GM12878 (cell line): ENCODE data around the gene THSD4. TPM values are rescaled to one million over a fixed set of nuclear protein-coding genes. Genes with fewer than 3 reads are reported as not detected.

Experiments used
- ATAC-seq: fragments of 200-7000 bp; cut with Tn5 transposase; 3 replicates; pipeline ENCODE4 v1.9.1; 2020; ENCODE audit warnings: mild to moderate bottlenecking, moderate library complexity
- BruUV-seq: library from RNA; stranded (reverse); fragments of 400-500 nt; replicated peaks from 2 replicates; lab custom pipeline; 2021; lab: Mats Ljungman, UMichigan
- CTCF ChIA-PET: fragments of 300-600 bp; sonication (Branson Sonifier 250); formaldehyde crosslinking; extraction: SDS; loops from one replicate; lab custom pipeline; 2021; ENCODE audit warnings: inconsistent platforms; lab: Yijun Ruan, JAX
- POLR2A ChIA-PET: fragments of 350-600 bp; formaldehyde crosslinking; extraction: SDS; loops from one replicate; lab custom pipeline; 2021; ENCODE audit warnings: inconsistent platforms; lab: Charles Lee
- RAD21 ChIA-PET: fragments of 300-600 bp; sonication (Branson Sonifier 250); formaldehyde crosslinking; loops from one replicate; lab custom pipeline; 2023; ENCODE audit warnings: antibody characterized with exemption; ENCODE audit not compliant: unreplicated experiment; lab: Charles Lee
- SMC1A ChIA-PET: fragments of 300-600 bp; sonication (Branson Sonifier 250); formaldehyde crosslinking; loops from one replicate; lab custom pipeline; 2023; ENCODE audit not compliant: unreplicated experiment, uncharacterized antibody; lab: Charles Lee
- DNase-seq: peaks from one replicate; pipeline ENCODE4 v3.0.0-alpha.2; 2011; ENCODE audit warnings: low read depth, low spot score
- FAIRE-seq: peaks from 3 replicates; lab custom pipeline; 2011; peaks lifted over from hg19 to GRCh38; lab: Jason Lieb, UNC
- H2AFZ ChIP-seq: 2 replicates; pipeline ENCODE4 v1.6.0; 2011; ENCODE audit warnings: low read depth, low read length, control low read depth; ENCODE audit not compliant: control insufficient read depth
- H3K27ac ChIP-seq: 2 replicates; pipeline ENCODE4 v1.5.1; 2011; ENCODE audit warnings: control low read depth; ENCODE audit not compliant: control insufficient read depth, insufficient read depth
- H3K27me3 ChIP-seq, 2 experiments: replicated peaks in 1 of 2; 2 replicates each; pipeline versions ENCODE4 v1.6.0 to v1.6.1; 2011; ENCODE audit warnings: low read length in 1 of 2; ENCODE audit not compliant: control insufficient read depth in 2 of 2, insufficient read depth in 2 of 2
- H3K36me3 ChIP-seq, 2 experiments: 2 replicates each; pipeline ENCODE4 v1.5.1; 2011; ENCODE audit warnings: low read length in 1 of 2; ENCODE audit not compliant: control insufficient read depth in 2 of 2, insufficient read depth in 2 of 2
- H3K4me1 ChIP-seq: 2 replicates; pipeline ENCODE4 v1.6.1; 2011; ENCODE audit warnings: mild to moderate bottlenecking, low read length, moderate library complexity, mixed read lengths; ENCODE audit not compliant: control insufficient read depth, insufficient read depth
- H3K4me2 ChIP-seq: 2 replicates; pipeline ENCODE4 v1.6.0; 2011; ENCODE audit warnings: control low read depth; ENCODE audit not compliant: control insufficient read depth, insufficient read depth
- H3K4me3 ChIP-seq: fragments of 200-600 bp; sonication (generic); 2 replicates; pipeline ENCODE4 v1.5.1; 2016
- H3K79me2 ChIP-seq: 2 replicates; pipeline ENCODE4 v1.6.0; 2011; ENCODE audit warnings: low read length; ENCODE audit not compliant: control insufficient read depth, insufficient read depth
- H3K9ac ChIP-seq: 2 replicates; pipeline ENCODE4 v1.8.0; 2011; ENCODE audit warnings: low read length, control low read depth, mixed read lengths; ENCODE audit not compliant: control insufficient read depth, insufficient read depth
- H3K9me3 ChIP-seq: replicated peaks from 3 replicates; pipeline ENCODE4 v1.5.1; 2011; ENCODE audit warnings: mild to moderate bottlenecking, low read length; ENCODE audit not compliant: control insufficient read depth, insufficient read depth
- H4K20me1 ChIP-seq: 2 replicates; pipeline ENCODE4 v1.6.0; 2011; ENCODE audit not compliant: control insufficient read depth, insufficient read depth
- CTCF ChIP-seq, 3 experiments: IDR thresholded peaks in 2 of 3; conservative IDR thresholded peaks in 1 of 3; 2 replicates each; pipeline ENCODE4 v1.5.1; 2011; ENCODE audit warnings: low read depth in 3 of 3, low read length in 3 of 3, mild to moderate bottlenecking in 3 of 3, control low read depth in 2 of 3, moderate library complexity in 2 of 3, inconsistent platforms in 1 of 3, mixed read lengths in 1 of 3; ENCODE audit not compliant: control insufficient read depth in 2 of 3, insufficient read depth in 1 of 3; ENCODE audit errors: extremely low read depth in 1 of 3
- MTA2 ChIP-seq: fragments of 450-650 bp; IDR thresholded peaks from 2 replicates; pipeline ENCODE4 v1.6.1; 2016; ENCODE audit warnings: low read depth, mild to moderate bottlenecking, moderate library complexity
- SUZ12 ChIP-seq: fragments of 200-600 bp; sonication (generic); IDR thresholded peaks from one replicate; pipeline ENCODE4 v1.6.1; 2018; ENCODE audit warnings: antibody characterized with exemption, mild to moderate bottlenecking; ENCODE audit not compliant: unreplicated experiment
- ZNF384 ChIP-seq: IDR thresholded peaks from 2 replicates; pipeline ENCODE4 v1.6.1; 2012; ENCODE audit warnings: low read depth, mild to moderate bottlenecking, low read length, improper control_type of control experiment, borderline replicate concordance
- WGBS: methylation state at CpG from one replicate; pipeline ENCODE4 v1.1.6; 2016; ENCODE audit warnings: low lambda C conversion rate; ENCODE audit not compliant: insufficient replicate concordance, insufficient coverage; ENCODE audit errors: missing lambda C conversion rate; 5-methylcytosine and 5-hydroxymethylcytosine counted together
- in situ Hi-C: fragments of 300-500 bp; cut with MboI; formaldehyde crosslinking; loops from 9 replicates; pipeline ENCODE4 v1.14.3; 2018; ENCODE audit warnings: mixed read lengths
- intact Hi-C: fragments of 100-400 bp; cut with micrococcal nuclease; formaldehyde crosslinking; loops from one replicate; pipeline ENCODE4 v1.14.2; 2022; ENCODE audit not compliant: unreplicated experiment
- polyA plus RNA-seq, 11 experiments: library from polyadenylated mRNA; depleted of rRNA in 4 of 11; unstranded in 6 of 11; stranded (reverse) in 5 of 11; fragments of >200 nt; fragmentation: Nextera tagmentation in 4 of 11; fragmentation: Illumina TruSeq in 1 of 11; extraction: Ambion mirVana in 4 of 11; extraction: Trizol in 1 of 11; gene quantifications; 1 replicate in 1 of 11; 2 replicates in 10 of 11; pipeline versions ENCODE4 v1.2.1 to v1.2.3, GENCODE V29; 2011 to 2016; ENCODE audit warnings: inconsistent platforms in 2 of 11, missing spikeins in 2 of 11, low read depth in 1 of 11
- total RNA-seq, 4 experiments: library from RNA; depleted of rRNA in 3 of 4; stranded (reverse); fragments of >200 nt in 3 of 4; fragmentation: Illumina TruSeq in 1 of 4; extraction: Trizol in 1 of 4; gene quantifications; 2 replicates each; pipeline versions ENCODE4 v1.2.1 to v1.2.3, GENCODE V29; 2013 to 2021

Gene THSD4
- total and polyA plus RNA-seq, 10 of the 15 experiments (the other 5 are each of a cell fraction or from before 2014, with no cell fraction given) = 0.04 to 0.13 (median 0.05) TPM; not detected in 7

GRCh38 chr15:71115567-71116351 lies 488 bp downstream of the THSD4 start:
- FAIRE-seq = no peak
- in situ Hi-C loops = loop anchor here (25.0 kb wide), 1 partner anchor 322 kb away; no protein-coding TSS in a partner anchor
- no peak for DNase-seq

DNA sequence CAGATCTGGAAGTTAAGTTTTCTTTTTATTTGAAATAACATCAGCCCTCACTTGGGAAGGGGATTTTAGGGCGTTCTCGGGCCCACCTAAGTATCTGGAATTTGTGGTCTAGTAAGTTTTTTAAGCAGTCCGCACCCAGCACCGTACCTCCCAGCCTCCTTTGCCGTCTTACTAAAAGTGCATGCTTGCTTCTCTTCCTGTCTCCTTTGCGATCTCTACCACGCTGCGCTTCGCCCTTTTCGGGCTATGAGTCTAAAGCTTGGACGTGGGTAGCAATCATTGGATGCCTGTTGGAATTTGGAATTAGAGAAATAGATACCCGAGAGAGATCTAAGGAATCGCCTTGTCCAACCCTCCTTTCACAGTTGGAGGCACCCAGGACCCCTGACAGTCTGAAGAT lies 1.1 kb downstream of the THSD4 start:
- H4K20me1 ChIP-seq = no peaks in the 10 kb centered on the region
- no peak overlapping the region for H2AFZ ChIP-seq
- no peak for ATAC-seq
- H3K27ac ChIP-seq = no peak overlapping the region
- TF ChIP-seq CTCF (IDR thresholded peaks at IDR 0.05 in 2 of 3, conservative IDR thresholded peaks at IDR 0.05 in 1 of 3; ENCODE audit: control insufficient read depth in 2 of 3, extremely low read depth in 1 of 3, insufficient read depth in 1 of 3, low read depth in 3 of 3, low read length in 3 of 3) = no peak
- TF ChIP-seq MTA2 = no peak
- TF ChIP-seq, all 136 proteins: peak for 0
- 74% methylated on average over 13 of the region's 13 CpGs for WGBS
- DNase-seq (no peak), FAIRE-seq (no peak)
- no peaks in the 10 kb centered on the region for H3K4me1 ChIP-seq
- H3K9ac ChIP-seq = no peak overlapping the region
- no peak overlapping the region for H3K4me3 ChIP-seq
- no peaks in the 10 kb centered on the region for H3K36me3 ChIP-seq
- BruUV-seq = no TSS peak
- no peaks in the 10 kb centered on the region for H3K79me2 ChIP-seq
- ChIA-PET RAD21 (no interaction called here), SMC1A (no interaction called here), POLR2A (no interaction called here), CTCF (no interaction called here)
- H3K4me2 ChIP-seq = no peak overlapping the region; the same call in 1 of the 2 replicates
- H3K9me3 ChIP-seq = no peaks in the 10 kb centered on the region
- intact Hi-C loops = loop anchor here (5.0 kb wide), 1 partner anchor 326 kb away; no protein-coding TSS in a partner anchor
- in situ Hi-C loops = loop anchor here (25.0 kb wide), 1 partner anchor 321 kb away; no protein-coding TSS in a partner anchor
- H3K27me3 ChIP-seq = peaks cover 2 to 5% of the 10 kb centered on the region in 2 experiments; a peak in 1 of 4 replicates

More at GRCh38 chr15:71115567-71116351, 488 bp downstream of the THSD4 start:
- no peaks in the 10 kb centered on the region for H3K4me1 ChIP-seq
- H3K9me3 ChIP-seq = no peaks in the 10 kb centered on the region
- BruUV-seq = no TSS peak
- no peak overlapping the region for H2AFZ ChIP-seq
- TF ChIP-seq SUZ12 (peak; percentile 63), ZNF384 (no peak)
- ChIA-PET CTCF (no interaction called here), RAD21 (no interaction called here), SMC1A (no interaction called here), POLR2A (no interaction called here)
- ATAC-seq = peak; percentile 40
- peak overlapping the region; percentile 45; the same call in 1 of the 2 replicates for H3K4me2 ChIP-seq
- H3K79me2 ChIP-seq = no peaks in the 10 kb centered on the region
- no peak overlapping the region for H3K9ac ChIP-seq
- intact Hi-C loops = loop anchor here (5.0 kb wide), 1 partner anchor 327 kb away; no protein-coding TSS in a partner anchor
- H3K36me3 ChIP-seq = no peaks in the 10 kb centered on the region
- 13% methylated on average over 48 of the region's 93 CpGs for WGBS
- peaks cover 2 to 5% of the 10 kb centered on the region in 2 experiments; a peak in 1 of 4 replicates for H3K27me3 ChIP-seq
- peak overlapping the region; percentile 28; the same call in 1 of the 2 replicates for H3K4me3 ChIP-seq
- H4K20me1 ChIP-seq = no peaks in the 10 kb centered on the region
- no peak overlapping the region for H3K27ac ChIP-seq
